GM21360 (cell line): ENCODE data around the gene EXOC4.

Experiments used
- ATAC-seq: cut with Tn5 transposase; IDR thresholded peaks from one replicate; pipeline ENCODE4 v1.9.1; 2021; ENCODE audit warnings: mild to moderate bottlenecking, moderate library complexity; ENCODE audit not compliant: unreplicated experiment

Gene EXOC4

DNA sequence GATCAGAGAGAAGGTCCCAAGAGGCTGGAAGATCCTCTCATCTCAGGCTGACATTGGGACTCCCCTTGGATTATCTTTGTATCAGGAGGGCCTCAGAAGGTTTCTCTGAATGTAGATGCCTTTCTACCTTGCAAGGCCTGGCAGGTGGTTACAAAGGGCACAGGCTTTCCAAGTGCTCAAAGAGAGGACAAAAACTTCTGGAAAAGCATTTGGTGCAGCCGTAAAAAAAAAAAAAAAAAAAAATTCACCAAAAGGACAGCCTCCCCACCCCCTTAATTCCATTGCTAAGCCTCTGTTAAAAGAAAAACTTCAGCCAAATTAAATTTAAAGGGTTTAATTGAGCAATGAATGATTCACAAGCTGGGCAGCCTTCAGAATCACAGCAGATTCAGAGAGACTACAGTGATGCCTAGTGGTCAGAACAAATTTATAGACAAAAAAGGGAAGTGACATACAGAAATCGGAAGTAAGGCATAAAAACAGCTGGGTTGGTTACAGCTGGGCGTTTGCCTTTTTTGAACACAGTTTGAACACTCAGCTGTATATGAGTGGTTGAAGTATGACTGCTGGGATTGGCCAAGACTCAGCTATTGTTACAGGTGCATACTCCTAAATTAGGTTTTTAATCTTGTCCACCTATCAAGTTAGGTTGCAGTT is 831.7 kb downstream of the EXOC4 start:
- no peak for ATAC-seq

DNA sequence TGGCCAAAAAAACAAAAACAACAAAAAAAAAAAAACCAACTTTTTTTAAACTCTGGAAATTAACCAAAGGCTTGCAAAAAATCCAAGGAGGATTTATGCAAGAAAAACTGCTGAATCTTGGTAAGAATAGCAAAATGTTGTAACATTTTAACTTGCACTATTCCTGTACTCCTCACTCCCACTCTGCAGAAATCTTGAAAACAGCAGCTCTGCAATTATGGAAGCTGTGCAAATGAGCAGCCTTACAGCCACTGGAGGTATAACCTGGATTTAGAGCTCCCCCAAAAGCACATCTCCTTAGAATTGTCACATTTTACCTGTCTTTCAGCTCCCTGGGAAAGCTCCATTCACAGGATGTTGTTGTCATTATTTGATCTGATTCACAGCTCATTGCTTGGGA is 832.4 kb downstream of the EXOC4 start:
- ATAC-seq, result no peak

DNA sequence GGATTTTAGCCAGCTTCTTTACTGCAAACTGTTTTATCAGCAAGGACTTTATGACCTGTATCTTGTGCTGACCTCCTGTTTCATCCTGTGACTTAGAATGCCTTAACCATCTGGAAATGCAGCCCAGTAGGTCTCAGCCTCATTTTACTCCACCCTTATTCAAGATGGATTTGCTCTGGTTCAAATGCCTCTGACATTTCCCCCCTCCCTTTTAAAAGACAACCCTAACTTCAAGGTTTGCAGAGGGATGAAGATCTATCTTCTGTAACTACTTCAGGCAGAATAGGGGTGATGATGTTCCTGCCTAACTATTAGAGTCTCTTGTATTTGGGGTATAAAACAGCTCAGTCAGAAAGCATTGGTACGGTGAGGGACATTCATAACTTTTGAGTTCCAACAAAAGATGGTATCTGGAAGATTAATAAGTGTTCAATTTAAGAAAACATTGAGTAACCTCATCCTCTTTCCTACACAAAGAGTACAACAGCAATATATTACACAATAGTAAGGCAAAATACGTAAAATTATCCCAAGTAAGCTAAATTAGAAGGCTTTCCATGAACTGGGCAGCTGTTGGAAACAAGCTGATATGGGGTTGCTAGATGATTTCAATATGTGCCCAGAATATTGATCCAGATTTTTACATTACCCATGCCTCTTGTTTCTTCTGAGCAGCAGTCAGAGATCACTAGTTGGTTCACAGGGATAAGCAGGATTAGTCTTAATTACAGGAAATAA is 834.3 kb downstream of the EXOC4 start:
- ATAC-seq, result no peak

DNA sequence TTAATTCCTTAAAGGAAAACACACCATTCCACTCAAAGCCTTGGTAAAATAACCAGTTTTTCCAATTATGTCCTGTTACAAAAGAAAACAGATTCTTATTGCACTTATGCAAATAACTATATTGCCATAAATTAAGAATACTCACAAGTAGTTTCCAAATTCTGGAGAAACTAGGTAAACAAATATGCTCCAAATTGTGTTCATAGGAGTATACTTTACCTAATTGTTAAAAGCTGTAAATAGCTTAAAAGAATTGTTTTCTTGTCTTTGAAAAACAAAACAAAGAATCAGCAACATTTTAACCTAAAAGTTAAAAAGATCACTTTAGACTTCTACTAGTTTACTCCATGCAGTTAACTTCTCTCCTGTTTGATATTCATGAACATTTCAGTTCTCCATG is 835.3 kb downstream of the EXOC4 start:
- no peak for ATAC-seq

DNA sequence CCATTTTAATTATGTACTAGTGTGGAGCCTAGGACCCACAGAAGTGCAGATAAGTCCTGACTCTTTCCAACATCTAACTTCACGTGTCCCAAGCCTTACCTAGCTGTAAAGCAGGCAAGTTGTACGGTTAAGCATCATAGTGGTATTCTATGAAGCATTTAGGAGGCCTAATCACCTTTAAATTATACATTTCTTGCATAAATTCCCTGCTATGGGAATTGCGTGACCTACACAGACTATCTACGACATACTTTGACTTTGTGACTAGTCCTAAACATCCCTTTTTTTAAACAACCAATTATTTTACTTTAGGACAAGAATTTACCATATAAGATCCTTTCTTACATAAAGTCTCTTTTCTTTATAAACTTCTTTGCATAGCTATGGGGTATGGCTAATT is 836.6 kb downstream of the EXOC4 start:
- ATAC-seq, result no peak

DNA sequence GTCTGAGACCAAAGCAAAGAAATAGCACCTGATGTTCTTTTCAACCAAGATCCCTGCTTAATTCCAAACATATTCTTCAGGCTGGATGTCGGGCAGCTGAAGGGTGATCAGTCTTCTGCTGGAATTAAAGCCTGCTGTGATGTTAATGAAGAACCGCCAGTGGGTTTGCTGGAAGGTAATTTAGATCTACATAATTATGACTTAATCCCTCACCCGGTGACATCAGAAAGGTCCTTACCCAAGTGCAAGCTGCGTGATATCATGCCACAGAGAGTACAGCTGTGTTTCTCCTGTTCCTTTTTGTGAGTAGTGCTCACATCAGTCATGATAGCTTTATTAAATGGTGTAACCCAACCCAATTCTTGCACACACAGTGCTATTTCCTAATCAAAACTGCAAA is 845.2 kb downstream of the EXOC4 start:
- no peak for ATAC-seq

DNA sequence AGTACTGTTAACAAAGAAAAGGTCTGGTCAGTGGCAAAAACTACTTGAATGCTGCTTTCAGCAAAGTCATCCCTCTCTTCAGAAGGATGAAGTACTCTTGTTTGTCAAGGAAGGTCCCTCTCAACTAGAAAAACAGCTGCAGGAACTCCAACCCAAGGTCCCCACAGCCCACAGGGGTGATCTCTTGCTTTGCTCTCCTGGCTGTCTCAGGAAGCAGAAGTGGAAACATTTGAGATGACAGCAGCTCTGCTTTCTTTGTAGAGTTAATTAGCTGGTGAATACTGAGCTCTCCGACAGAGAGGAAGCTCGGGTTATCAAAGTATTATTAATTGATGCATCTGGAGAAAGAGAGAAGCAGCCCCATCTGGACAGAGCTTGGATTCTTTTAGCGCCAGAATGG is 848.8 kb downstream of the EXOC4 start:
- ATAC-seq, result no peak

DNA sequence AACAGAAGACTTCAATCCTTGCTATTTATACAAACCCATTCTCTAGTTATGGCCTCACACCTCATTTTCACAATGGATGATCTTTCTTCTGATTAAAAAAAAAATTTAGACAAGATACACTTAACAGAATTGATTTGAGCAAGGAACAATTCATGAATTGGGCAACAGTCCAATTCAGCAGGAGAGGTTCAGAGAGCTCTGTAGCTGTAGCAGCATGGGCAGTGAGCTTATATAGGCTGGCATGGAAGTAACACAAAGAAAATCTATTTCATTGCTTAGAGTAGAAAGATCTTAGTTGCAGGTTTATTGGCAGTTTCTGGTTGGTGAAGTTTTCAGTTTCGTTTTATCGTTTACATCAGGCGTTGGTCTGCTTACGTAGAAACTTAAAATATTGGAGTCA is 851.3 kb downstream of the EXOC4 start:
- ATAC-seq, result no peak

DNA sequence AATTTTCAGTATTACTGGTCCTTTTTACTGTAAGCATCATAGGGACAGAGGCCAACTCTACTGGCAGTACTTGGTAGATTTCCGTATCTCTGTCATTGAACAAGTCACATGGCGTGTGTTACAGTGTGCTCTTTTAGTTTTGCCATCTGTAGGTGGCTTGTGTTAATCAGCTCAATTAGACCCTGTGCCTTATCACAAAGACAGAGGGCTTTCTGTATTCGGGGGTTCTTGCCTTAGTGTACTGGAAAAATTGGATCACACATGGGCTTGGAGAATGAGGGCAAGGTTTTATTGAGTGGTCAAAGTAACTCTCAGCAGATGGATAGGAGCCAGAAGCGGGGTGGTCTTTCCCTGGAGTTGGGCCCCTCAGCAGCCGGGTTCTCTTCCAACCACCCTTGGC is 853.0 kb downstream of the EXOC4 start:
- no peak for ATAC-seq

DNA sequence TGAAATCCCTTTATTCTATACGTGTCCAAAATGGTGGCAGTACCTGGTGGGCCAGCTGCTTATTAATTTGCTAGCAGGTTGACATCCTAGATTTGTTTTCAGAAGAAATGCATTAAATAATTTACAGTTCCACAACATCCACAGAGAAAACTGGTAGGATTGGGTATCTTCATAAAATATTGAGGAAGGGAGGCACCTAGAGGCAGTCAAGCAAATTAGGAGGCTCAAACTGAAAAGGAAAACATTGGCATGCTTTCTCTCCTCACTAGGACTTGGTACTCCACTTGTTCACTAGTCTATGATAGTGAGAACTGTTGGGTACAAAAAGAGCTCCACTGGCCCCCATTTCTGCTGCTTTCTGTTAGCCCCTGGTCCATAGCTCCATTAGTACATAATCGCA is 855.9 kb downstream of the EXOC4 start:
- ATAC-seq, result no peak

DNA sequence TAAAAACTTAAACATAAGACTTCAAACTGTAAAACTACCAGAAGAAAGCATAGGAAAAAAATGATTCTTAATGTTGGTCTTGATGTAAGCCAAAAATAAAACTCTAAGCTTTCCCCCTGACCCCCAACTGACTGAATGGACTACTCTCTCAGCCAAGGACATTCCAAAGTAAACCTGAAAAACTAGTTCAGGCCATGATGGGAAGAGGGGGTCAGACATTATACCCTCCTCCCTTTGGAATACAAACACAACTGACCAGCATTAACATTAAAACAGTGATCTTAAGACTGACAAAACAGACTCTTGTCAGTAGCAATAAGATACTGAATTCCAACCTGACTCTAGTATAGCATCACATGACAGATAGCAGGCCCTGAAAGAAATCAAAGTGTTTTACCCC is 860.8 kb downstream of the EXOC4 start:
- ATAC-seq, result no peak

DNA sequence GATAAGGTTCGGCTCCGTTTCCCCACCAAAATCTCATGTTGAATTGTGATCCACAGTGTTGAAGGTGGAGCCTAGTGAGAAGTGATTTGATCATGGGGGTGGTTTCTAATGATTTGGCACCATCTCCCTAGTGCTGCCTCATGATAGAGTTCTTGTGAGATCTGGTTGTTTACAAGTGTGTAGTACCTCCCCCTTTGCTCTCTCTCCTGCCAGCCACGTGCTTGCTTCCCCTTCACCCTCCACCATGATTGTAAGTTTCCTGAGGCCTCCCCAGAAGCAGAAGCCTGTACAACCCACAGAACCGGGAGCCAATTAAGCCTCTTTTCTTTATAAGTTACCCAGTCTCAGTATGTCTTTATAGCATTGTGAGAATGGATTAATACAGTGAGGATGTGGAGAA is 862.1 kb downstream of the EXOC4 start:
- ATAC-seq, result no peak
